CMK (cell line): Measurements from ENCODE around the gene HRC.
A peak's percentile ranks its signal among the peaks of the same experiment; 100 is the strongest.
"Not testable (repeated sequence)": the region's sequence is repeated elsewhere in the genome, so short reads cannot be mapped to it uniquely, and the experiment has no call there.

ENCODE experiments used
- DNase-seq: peaks from one replicate; pipeline ENCODE4 v3.0.0-alpha.2; 2010; ENCODE audit warnings: low read depth

The HRC gene

GRCh38 chr19:49155005-49155819, at the start of gene HRC:
HRC (minus strand) TSS chr19:49155396; CDS start chr19:49155237, 159 bp downstream.
- DNase-seq, result no peak

GRCh38 chr19:49201042-49201441, 45.8 kb upstream of the HRC start:
- DNase-seq, result no peak

GRCh38 chr19:49200238-49200862, 45.2 kb upstream of the HRC start:
- peak; percentile 87 for DNase-seq

GRCh38 chr19:49196527-49197240, 41.5 kb upstream of the HRC start:
- DNase-seq, result no peak

GRCh38 chr19:49194408-49194807, 39.2 kb upstream of the HRC start:
- DNase-seq, result no peak

- DNase-seq, result no peak
Measured at GRCh38 chr19:49193822-49194394, 38.7 kb upstream of the HRC start.

GRCh38 chr19:49190781-49191180, 35.6 kb upstream of the HRC start:
- DNase-seq, result no peak

GRCh38 chr19:49189259-49189658, 34.1 kb upstream of the HRC start:
- DNase-seq, result no peak

GRCh38 chr19:49188626-49189200, 33.5 kb upstream of the HRC start:
- DNase-seq, result no peak

- no peak for DNase-seq
Measured at GRCh38 chr19:49186108-49186507, 30.9 kb upstream of the HRC start.

- no peak for DNase-seq
Measured at GRCh38 chr19:49182848-49183375, 27.7 kb upstream of the HRC start.

GRCh38 chr19:49182010-49182847, 27.0 kb upstream of the HRC start:
- not testable (repeated sequence) for DNase-seq

GRCh38 chr19:49180659-49181058, 25.5 kb upstream of the HRC start:
- DNase-seq, result no peak

- DNase-seq, result no peak
Measured at GRCh38 chr19:49173198-49173597, 18.0 kb upstream of the HRC start.

GRCh38 chr19:49168421-49168820, 13.2 kb upstream of the HRC start:
- no peak for DNase-seq

GRCh38 chr19:49167857-49168409, 12.7 kb upstream of the HRC start:
- no peak for DNase-seq

- DNase-seq, result no peak
Measured at GRCh38 chr19:49165865-49166301, 10.7 kb upstream of the HRC start.

- no peak for DNase-seq
Measured at GRCh38 chr19:49165111-49165750, 10.0 kb upstream of the HRC start.

- no peak for DNase-seq
Measured at GRCh38 chr19:49161987-49162386, 6.8 kb upstream of the HRC start.
